CD4-positive, alpha-beta T cell (primary cell): ENCODE data around the gene SF3B2. TPM values are rescaled to one million over a fixed set of nuclear protein-coding genes. Genes with fewer than 3 reads are reported as not detected.

Source experiments
- ATAC-seq: fragments of 200-7000 bp; cut with Tn5 transposase; one replicate; pipeline ENCODE4 v1.10.0; 2022; ENCODE audit warnings: mild to moderate bottlenecking; ENCODE audit not compliant: poor library complexity
- CTCF ChIA-PET: fragments of 350-600 bp; sonication (Branson Sonifier 250); formaldehyde crosslinking; loops from one replicate; lab custom pipeline; 2021; ENCODE audit warnings: antibody characterized with exemption, inconsistent platforms; lab: Charles Lee
- POLR2A ChIA-PET: fragments of 350-600 bp; sonication (Branson Sonifier 250); formaldehyde crosslinking; loops from one replicate; lab custom pipeline; 2021; ENCODE audit warnings: antibody characterized with exemption, inconsistent platforms; lab: Charles Lee
- DNase-seq, 14 experiments: peaks; one replicate each; pipeline ENCODE4 v3.0.0-alpha.2; 2013 to 2020; ENCODE audit warnings: mixed read lengths in 2 of 14
- H3K27ac ChIP-seq, 2 donors: one replicate each; pipeline versions ENCODE4 v1.5.1 to v1.7.0; 2013; ENCODE audit warnings: low read length in 2 of 2, low read depth in 1 of 2, mild to moderate bottlenecking in 1 of 2
- H3K27me3 ChIP-seq, 2 experiments: 1 replicate in 1 of 2; 2 replicates in 1 of 2; pipeline versions ENCODE4 v1.6.1 to v1.7.0; 2013; ENCODE audit warnings: low read length in 2 of 2, control low read depth in 1 of 2, mild to moderate bottlenecking in 1 of 2, moderate library complexity in 1 of 2; ENCODE audit not compliant: insufficient read depth in 2 of 2, control insufficient read depth in 1 of 2
- H3K36me3 ChIP-seq: one replicate; pipeline ENCODE4 v1.6.1; 2013; ENCODE audit warnings: low read length, control low read depth; ENCODE audit not compliant: insufficient read depth
- H3K4me1 ChIP-seq: one replicate; pipeline ENCODE4 v1.6.1; 2013; ENCODE audit warnings: low read length, control low read depth; ENCODE audit not compliant: insufficient read depth
- H3K4me3 ChIP-seq: one replicate; pipeline ENCODE4 v1.5.1; 2013; ENCODE audit warnings: mild to moderate bottlenecking, low read length, moderate library complexity
- H3K9me3 ChIP-seq, 2 experiments: 1 replicate in 1 of 2; 2 replicates in 1 of 2; pipeline versions ENCODE4 v1.6.1 to v1.7.0; 2013; ENCODE audit warnings: low read length in 2 of 2, mild to moderate bottlenecking in 2 of 2, control low read depth in 1 of 2, moderate library complexity in 1 of 2; ENCODE audit not compliant: control insufficient read depth in 1 of 2, insufficient read depth in 1 of 2
- H3K27ac Mint-ChIP-seq: one replicate; pipeline ENCODE4 v1.8.0; 2020; ENCODE audit warnings: mixed read lengths
- H3K27me3 Mint-ChIP-seq: one replicate; pipeline ENCODE4 v1.8.0; 2021; ENCODE audit warnings: mixed read lengths
- H3K36me3 Mint-ChIP-seq: one replicate; pipeline ENCODE4 v1.8.0; 2021; ENCODE audit warnings: low read depth, mixed read lengths
- H3K4me1 Mint-ChIP-seq: one replicate; pipeline ENCODE4 v1.8.0; 2021; ENCODE audit warnings: low read depth, mixed read lengths
- H3K4me3 Mint-ChIP-seq: one replicate; pipeline ENCODE4 v1.8.0; 2020; ENCODE audit warnings: mild to moderate bottlenecking, mixed read lengths
- H3K9me3 Mint-ChIP-seq: one replicate; pipeline ENCODE4 v1.8.0; 2020; ENCODE audit warnings: mixed read lengths
- intact Hi-C, 2 experiments: fragments of 100-400 bp; cut with DNase I in 1 of 2; cut with micrococcal nuclease in 1 of 2; formaldehyde crosslinking; loops; one replicate each; pipeline versions ENCODE4 v1.15.1 to v1.9.0; 2023 to 2025; cut with DNase I, micrococcal nuclease
- total RNA-seq, 174 experiments: library from RNA in 2 of 174; stranded (reverse) in 2 of 174; gene quantifications; one replicate each; pipeline ENCODE4 v1.2.3 and lab custom pipeline; 2021 to 2026
- TF ChIP-seq, protein P1 (sequence below): fragments of 200-600 bp; IDR thresholded peaks from one replicate; pipeline ENCODE4 v1.8.0; 2022; ENCODE audit warnings: antibody characterized with exemption, mild to moderate bottlenecking

Gene SF3B2
- total RNA-seq, 2 experiments from 2014 or later: 182 to 196 TPM

DNA sequence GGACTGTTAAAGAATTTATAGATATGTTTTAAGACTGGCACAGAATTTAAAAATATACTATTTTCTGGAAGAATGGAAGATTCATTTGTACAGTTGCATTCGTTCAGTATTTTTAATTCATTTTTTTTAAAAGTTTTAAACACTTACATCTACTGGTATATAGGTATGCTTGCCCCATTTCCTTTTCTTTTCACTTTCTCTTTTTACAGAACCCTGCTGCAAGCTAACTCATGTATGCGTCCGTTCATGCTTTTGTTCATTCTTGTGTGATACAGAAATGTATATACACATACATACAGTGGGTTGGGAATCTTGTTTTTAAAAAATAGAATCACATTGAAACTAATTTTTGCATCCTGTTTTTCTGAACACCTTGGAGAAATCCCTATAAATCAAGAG is 48.9 kb downstream of the SF3B2 start:
- Histone ChIP-seq H3K9me3 (no peaks in the 10 kb centered on the region), H3K27ac (peak overlapping the region; percentile 78 to 79), H3K36me3 (peaks cover 11% of the 10 kb centered on the region), H3K27me3 (no peaks in the 10 kb centered on the region), H3K4me3 (peak overlapping the region; percentile 42), H3K4me1 (peaks cover 72% of the 10 kb centered on the region)
- Mint-ChIP-seq H3K27ac (peak overlapping the region; percentile 89), H3K4me1 (peaks cover 75% of the 10 kb centered on the region), H3K27me3 (no peaks in the 10 kb centered on the region), H3K9me3 (no peaks in the 10 kb centered on the region), H3K4me3 (peak overlapping the region; percentile 84), H3K36me3 (peaks cover 31% of the 10 kb centered on the region)
- ChIA-PET POLR2A (interaction anchor here (0.6 to 4.5 kb wide), 14 partner anchors 12 to 1088 kb away, joined by 3 to 56 read pairs (median 6); partner anchors contain the start of genes PACS1 and SF3B2), CTCF (interaction anchor here (1.5 to 2.3 kb wide), 4 partner anchors 9 to 57 kb away, joined by 3 to 13 read pairs (median 8); no protein-coding TSS in a partner anchor)
- peak in 2 of 14 experiments; percentile 36 to 54 for DNase-seq
- TF ChIP-seq, protein P1, sequence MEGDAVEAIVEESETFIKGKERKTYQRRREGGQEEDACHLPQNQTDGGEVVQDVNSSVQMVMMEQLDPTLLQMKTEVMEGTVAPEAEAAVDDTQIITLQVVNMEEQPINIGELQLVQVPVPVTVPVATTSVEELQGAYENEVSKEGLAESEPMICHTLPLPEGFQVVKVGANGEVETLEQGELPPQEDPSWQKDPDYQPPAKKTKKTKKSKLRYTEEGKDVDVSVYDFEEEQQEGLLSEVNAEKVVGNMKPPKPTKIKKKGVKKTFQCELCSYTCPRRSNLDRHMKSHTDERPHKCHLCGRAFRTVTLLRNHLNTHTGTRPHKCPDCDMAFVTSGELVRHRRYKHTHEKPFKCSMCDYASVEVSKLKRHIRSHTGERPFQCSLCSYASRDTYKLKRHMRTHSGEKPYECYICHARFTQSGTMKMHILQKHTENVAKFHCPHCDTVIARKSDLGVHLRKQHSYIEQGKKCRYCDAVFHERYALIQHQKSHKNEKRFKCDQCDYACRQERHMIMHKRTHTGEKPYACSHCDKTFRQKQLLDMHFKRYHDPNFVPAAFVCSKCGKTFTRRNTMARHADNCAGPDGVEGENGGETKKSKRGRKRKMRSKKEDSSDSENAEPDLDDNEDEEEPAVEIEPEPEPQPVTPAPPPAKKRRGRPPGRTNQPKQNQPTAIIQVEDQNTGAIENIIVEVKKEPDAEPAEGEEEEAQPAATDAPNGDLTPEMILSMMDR: no peak
- intact Hi-C loops: loop anchor here (1.0 to 5.0 kb wide), 5 partner anchors 14 to 34 kb away; partner anchors contain the start of gene PACS1 (in 1 of the 2)
- ATAC-seq: peak; percentile 64

DNA sequence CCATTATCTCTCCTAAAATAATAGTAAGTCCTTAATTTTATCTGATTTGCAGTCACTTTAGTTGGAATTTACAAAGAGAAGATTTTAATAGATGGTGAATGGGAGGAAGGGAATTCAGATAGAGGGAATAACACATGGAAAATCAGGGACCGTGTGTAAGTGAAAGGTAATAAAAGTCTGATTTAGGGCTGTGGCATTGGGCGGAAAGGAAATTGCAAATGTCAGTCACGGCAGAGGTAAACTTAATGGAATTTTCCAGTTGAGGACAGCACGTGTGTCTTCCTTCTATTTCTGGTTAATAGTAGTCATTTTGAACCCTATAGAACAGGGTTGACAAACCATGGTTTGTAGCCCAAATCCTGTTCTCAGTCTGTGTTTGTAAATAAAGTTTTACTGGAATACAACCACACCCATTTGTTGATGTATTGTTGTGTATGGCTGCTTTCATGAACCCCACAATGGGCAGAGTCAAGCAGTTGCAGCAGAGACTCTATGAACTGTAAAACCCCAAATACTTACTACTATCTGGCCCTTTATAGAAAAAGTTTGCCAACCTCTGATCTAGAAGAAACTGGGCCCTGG is 52.0 kb downstream of the SF3B2 start:
- Mint-ChIP-seq H3K9me3 (no peaks in the 10 kb centered on the region), H3K4me1 (peaks cover 78% of the 10 kb centered on the region), H3K36me3 (peaks cover 53% of the 10 kb centered on the region), H3K27me3 (no peaks in the 10 kb centered on the region), H3K4me3 (peak overlapping the region; percentile 57), H3K27ac (peak overlapping the region; percentile 86)
- CTCF ChIA-PET: interaction anchor here (0.7 to 1.5 kb wide), 3 partner anchors 10 to 35 kb away, joined by 3 to 4 read pairs (median 3); no protein-coding TSS in a partner anchor
- H3K4me3 ChIP-seq: no peak overlapping the region
- TF ChIP-seq, protein P1: no peak
- DNase-seq (no peak), ATAC-seq (no peak)
- H3K4me1 ChIP-seq: peaks cover 89% of the 10 kb centered on the region
- POLR2A ChIA-PET: interaction anchor here (0.6 to 4.5 kb wide), 2 partner anchors 13 to 24 kb away, joined by 3 to 56 read pairs; no protein-coding TSS in a partner anchor
- intact Hi-C loops: loop anchor here in 1 of 2 experiments (5.0 kb wide), 1 partner anchor 37 kb away; no protein-coding TSS in a partner anchor
- H3K27ac ChIP-seq: peak overlapping the region; percentile 14 to 36
- H3K9me3 ChIP-seq: no peaks in the 10 kb centered on the region
- peaks cover 16% of the 10 kb centered on the region for H3K36me3 ChIP-seq
- H3K27me3 ChIP-seq: no peaks in the 10 kb centered on the region

DNA sequence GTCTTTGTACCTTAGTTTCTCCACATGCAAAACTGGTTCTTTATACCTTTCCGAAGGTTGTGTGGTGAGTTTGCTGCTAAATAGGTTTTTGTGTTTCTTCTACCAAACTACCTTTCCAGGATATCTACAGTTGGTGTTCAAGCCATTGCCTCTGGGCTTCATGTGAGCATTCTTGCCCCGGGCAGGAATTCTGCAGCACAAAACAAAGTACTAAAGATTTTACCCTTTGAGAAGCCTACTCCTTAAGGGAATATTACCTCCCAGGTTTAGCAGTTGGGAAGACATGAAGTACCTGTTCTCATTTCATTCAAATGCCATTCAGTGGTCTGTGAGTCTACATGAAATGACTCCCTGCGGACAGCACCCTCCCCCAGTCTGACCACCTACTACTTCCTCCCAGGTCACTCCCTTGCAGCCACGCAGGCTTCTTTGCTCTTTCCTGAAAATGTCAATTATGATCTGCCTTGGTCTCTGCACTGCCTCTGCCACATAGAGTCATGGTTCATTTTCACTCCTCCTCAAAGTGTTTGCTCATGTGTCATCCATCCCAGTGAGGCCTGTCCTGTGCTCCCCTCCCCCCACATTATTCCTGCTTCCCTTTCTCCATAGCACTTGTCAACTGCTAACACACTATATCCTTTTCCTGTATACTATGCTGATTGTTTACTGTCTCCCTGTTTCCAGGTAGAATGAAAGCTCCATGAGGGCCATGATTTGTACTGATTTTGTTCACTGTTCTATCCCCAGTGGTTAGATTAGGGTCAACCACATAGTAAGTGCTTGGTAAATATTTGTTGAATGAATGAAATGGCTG is 54.8 kb downstream of the SF3B2 start:
- Histone ChIP-seq H3K27ac (no peak overlapping the region), H3K27me3 (no peaks in the 10 kb centered on the region), H3K36me3 (peaks cover 23% of the 10 kb centered on the region), H3K4me1 (peaks cover 77% of the 10 kb centered on the region), H3K4me3 (no peak overlapping the region), H3K9me3 (no peaks in the 10 kb centered on the region)
- ChIA-PET CTCF (interaction anchor here (0.9 to 1.7 kb wide), 3 partner anchors 19 to 38 kb away, joined by 3 to 4 read pairs (median 4); no protein-coding TSS in a partner anchor), POLR2A (interaction anchor here (1.0 kb wide), 1 partner anchor 9 kb away, joined by 4 read pairs; no protein-coding TSS in a partner anchor)
- ATAC-seq: no peak
- intact Hi-C loops: no loop called here
- DNase-seq: no peak
- Mint-ChIP-seq H3K27ac (peak overlapping the region; percentile 83), H3K4me3 (peak overlapping the region; percentile 30), H3K36me3 (peaks cover 59% of the 10 kb centered on the region), H3K4me1 (peaks cover 82% of the 10 kb centered on the region), H3K9me3 (no peaks in the 10 kb centered on the region), H3K27me3 (no peaks in the 10 kb centered on the region)
- TF ChIP-seq, protein P1: no peak
